SK-MEL-5 (cell line): ENCODE data around the gene CARD9. TPM values are rescaled to one million over a fixed set of nuclear protein-coding genes. Genes with fewer than 3 reads are reported as not detected.

ENCODE experiments used
- DNase-seq: peaks from one replicate; pipeline ENCODE4 v3.0.0-alpha.2; 2016; ENCODE audit warnings: low read depth, low spot score
- in situ Hi-C: cut with HindIII; loops from 2 replicates; pipeline ENCODE4 v1.10.0; 2016; ENCODE audit warnings: low sequenced_read_pairs, high pct_unique_total_duplicates, low pct_unique_long_range_greater_than_20kb
- total RNA-seq: library from RNA; depleted of rRNA; stranded (reverse); fragments of >200 nt; shearing (Covaris generic); gene quantifications from 2 replicates; pipeline ENCODE4 v1.2.3, GENCODE V29; 2014

The CARD9 gene
- total RNA-seq, 1 experiment from 2014 or later: not detected

- in situ Hi-C loops: no loop called here
- no peak for DNase-seq
Observed at GRCh38 chr9:136391737-136392537, 18.5 kb upstream of the CARD9 start.

GRCh38 chr9:136389396-136389795, 15.9 kb upstream of the CARD9 start:
- no peak for DNase-seq
- in situ Hi-C loops: no loop called here

DNA sequence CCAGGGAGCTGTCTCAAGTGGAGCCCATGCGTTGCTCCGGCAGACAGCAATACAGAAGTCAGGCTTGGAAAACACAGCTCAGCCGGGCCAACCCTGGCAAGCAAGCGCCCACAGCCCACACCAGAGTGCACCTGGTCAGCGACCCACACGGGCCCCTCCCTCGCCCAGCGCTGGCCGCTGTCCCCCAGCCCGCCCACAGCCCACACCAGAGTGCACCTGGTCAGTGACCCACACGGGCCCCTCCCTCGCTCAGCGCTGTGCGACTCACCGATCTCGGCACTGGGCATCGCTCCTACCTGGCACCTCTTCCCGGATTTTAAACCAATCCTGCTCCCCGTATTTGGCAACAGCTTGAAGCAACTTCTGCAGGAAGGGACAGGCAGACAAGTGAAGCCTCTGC, 13.7 kb upstream of the CARD9 start:
- in situ Hi-C loops: no loop called here
- no peak for DNase-seq

DNA sequence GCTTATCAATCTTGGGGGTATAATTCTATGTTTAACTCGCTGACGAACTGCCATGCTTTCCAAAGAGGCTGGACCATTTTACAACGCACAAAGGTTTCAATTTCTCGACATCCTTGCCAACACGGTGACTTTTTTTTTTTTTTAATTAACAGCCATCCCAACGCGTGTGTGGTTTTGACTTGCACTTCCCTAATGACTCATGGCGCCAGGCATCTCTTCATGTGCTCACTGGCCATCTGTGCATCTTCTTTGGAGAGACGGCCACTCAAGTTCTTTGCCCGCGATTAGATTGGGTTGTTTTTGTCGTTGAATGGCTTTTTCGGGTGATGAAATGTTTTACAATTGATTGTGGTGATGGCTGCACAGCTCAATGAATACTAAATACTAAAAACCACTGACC, 12.5 kb upstream of the CARD9 start:
- in situ Hi-C loops: no loop called here
- no peak for DNase-seq

- in situ Hi-C loops: no loop called here
- no peak for DNase-seq
Observed at GRCh38 chr9:136385015-136385414, 11.5 kb upstream of the CARD9 start.

- no peak for DNase-seq
- in situ Hi-C loops: no loop called here
Observed at GRCh38 chr9:136383436-136383835, 10.0 kb upstream of the CARD9 start.

GRCh38 chr9:136381966-136382513, 8.6 kb upstream of the CARD9 start:
- in situ Hi-C loops: no loop called here
- DNase-seq: no peak

DNA sequence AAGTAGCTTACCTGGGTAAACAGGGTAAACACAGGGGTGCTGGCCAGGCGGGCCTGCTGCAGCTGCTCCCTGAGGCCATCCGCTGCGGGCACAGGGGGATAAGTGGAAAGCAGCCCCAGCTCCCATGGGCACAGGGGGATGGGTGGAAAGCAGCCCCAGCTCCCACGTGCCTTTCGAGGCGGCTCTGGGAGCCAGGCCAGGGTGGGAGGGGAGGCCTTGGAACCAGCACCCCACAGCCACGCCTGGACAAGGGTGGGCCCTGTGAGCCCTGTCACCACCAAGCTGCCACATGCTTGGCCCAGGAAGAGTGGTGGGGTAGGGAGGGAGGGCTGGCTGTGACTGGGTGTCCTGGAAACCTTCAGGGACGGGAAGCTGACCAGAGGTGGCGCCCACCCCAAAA, 7.8 kb upstream of the CARD9 start:
- in situ Hi-C loops: no loop called here
- no peak for DNase-seq

GRCh38 chr9:136380381-136380780, 6.9 kb upstream of the CARD9 start:
- in situ Hi-C loops: no loop called here
- no peak for DNase-seq

- in situ Hi-C loops: no loop called here
- DNase-seq: no peak
Observed at GRCh38 chr9:136379891-136380290, 6.4 kb upstream of the CARD9 start.

DNA sequence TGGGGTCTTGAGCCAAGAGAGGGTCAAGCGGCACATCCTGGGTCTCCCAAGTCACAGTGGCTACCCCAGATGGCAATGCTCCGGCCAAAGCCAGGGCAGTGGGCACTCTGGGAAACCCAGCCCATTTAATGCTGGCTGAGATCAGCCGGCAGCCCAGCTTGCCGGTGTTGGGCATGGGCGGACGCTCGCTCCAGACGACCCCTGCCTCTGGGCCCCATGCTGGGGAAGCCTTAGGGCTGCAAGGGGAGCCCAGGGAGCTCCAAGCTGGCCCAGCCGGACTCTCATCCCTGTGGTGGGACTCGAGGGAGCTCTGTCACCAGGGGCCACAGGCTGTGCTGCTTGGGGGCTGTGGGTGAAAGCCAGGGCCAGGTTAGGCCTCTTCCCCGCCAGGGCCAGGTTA, 5.9 kb upstream of the CARD9 start:
- in situ Hi-C loops: no loop called here
- DNase-seq: no peak

DNA sequence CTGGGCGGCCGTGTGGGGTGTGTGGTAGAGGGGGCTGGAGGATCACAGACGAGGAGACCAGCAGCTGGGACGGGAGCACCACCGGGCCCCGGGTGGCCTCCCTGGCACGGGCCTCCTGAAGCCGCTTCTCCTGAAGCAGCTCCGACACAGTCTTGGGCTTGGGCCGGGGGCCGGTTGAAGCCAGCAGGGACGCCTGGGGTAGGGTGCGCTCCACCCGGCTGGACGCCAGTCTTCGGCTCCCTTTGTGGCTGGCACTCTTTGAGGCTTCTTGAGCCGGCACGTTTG, 5.5 kb upstream of the CARD9 start:
- in situ Hi-C loops: no loop called here
- DNase-seq: no peak

DNA sequence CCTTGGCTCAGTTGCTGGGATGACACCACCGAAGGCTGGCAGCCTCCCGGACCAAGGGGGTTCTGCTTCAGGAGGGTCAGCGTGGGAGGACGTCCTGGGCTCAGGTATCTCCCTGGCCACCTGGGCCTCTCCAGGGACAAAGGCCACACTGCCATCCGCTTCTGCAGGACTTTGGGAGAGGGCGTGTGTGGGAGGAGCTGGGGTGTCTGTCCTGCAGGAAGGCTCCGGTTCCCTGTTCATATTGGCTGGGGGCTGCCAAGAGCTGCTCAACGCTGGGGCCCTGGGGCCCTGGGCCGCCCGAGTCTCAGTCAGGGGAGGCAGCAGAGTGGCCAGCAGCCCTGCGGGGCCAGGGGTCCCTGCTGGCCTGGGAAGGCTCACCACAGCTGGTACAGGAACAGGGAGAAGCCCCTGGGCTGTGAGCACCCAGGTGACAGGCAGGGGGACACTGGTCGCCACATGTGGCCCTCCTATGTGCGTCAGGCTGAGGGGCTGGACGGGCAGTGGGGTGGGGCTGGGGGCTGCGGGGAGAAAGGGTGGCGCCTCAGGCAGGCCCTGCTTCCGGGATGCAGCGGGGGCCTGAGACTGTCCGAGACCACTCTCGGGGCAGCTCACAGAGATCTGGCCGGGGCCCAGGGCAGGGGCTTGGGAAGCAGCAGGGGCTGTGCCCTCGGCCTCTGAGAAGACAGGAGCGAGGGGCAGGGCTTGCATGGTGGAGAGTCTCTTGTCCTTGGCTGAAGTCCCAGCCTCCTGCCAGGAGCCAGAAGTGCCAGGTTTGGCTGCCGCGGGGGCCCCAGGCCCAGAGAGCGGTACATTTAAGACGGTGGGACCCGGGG, 4.9 kb upstream of the CARD9 start:
- DNase-seq: no peak
- in situ Hi-C loops: no loop called here

DNA sequence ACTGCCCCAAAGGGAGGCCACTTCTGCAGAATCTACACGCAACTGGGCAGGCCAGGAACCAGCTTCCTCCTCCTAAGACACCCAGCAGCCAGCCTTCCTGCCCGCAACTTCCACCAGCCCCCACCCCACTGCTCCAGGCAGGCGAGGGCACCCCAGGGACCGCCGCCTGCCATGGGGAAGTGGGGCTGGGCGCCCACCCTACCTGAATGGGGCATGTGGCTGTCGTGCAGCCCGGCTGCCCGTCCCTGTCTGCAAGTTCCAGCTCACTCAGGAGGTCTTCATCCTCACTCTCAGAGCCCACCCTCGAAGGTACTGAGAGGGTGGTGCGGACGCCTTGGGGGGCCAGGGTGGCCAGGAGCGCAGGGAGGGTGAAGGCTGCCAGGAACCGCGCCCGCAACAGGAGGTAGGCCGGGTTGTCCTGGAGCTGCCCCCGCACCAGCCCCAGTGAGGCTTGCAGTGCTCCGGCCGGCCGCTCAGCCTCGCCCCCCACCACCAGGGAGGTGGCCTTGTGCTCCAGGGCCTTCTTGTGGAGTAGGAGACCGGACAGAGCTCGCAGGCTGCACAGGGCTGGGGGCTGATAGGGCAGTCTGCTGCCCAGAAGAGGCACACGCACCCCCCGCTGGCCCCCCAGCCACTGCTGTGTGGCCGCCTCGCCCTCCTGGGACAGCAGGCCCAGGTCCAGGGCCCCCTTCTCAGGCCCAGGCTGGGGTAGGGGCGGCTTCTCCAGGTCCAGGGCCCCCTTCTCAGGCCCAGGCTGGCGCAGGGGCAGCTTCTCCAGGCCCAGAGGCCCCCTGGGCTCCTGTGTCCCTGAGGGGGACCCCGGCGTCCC, 4.1 kb upstream of the CARD9 start:
- no peak for DNase-seq
- in situ Hi-C loops: no loop called here

GRCh38 chr9:136376457-136376856, 3.0 kb upstream of the CARD9 start:
- DNase-seq: no peak
- in situ Hi-C loops: no loop called here

DNA sequence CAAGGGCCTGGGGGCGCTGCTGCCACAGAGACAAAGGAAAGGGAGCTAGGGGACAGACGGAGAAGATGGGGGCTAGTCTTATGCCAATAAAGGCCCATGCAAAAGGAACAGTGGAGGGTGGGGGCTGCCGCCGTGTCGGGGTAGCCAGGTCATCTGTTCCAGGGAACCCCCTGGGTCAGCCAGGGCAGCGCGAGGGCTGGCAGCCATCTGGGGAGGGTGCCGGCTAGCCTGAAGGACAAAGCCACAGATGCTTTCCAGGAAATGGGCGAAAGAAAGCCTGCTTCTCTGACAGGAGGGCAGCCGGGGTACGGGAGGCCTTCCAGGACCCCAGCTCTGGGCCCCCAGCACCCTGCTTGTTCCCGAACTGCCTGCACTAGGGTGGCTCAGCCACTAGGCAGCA, 1.6 kb upstream of the CARD9 start:
- in situ Hi-C loops: no loop called here
- DNase-seq: no peak

DNA sequence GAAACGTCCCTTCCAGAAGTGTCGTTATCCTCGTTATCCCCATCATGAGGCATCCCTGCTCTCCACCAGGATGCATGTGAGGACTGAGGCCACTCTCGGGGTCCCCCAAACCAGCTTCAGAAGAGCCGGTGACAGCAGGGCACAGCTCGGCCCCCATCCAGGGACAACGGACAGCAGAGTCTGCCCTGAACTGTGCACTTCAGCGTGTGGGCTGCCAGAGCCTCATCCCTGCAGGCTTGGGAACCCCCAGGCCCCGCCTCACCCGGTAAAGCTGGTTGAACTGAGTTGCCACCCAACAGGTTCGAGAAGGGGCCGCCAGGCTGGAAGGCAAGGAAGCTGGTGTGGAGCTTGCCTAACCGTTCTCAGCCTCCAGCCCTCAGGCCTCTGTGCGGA, 710 bp upstream of the CARD9 start:
- in situ Hi-C loops: no loop called here
- no peak for DNase-seq
